ENCODE measurements around the gene CCL22.

CCL22 gene

GRCh38 chr16:57376313-57376818 lies 17.8 kb downstream of the CCL22 start:
- no peak for TF ChIP-seq CTCF (conservative IDR thresholded peaks at IDR 0.05; ENCODE audit: low read depth, low read length)
- no peak for DNase-seq (ENCODE audit: low read depth)
- H3K4me3 ChIP-seq (ENCODE audit: low read depth, low read length), result no peak overlapping the region

GRCh38 chr16:57377080-57377841 lies 18.7 kb downstream of the CCL22 start:
- TF ChIP-seq CTCF (conservative IDR thresholded peaks at IDR 0.05; ENCODE audit: low read depth, low read length), result no peak
- DNase-seq (ENCODE audit: low read depth), result peak; percentile 11
- H3K4me3 ChIP-seq (ENCODE audit: low read depth, low read length), result no peak overlapping the region

- DNase-seq (ENCODE audit: low read depth), result no peak
- no peak for TF ChIP-seq CTCF (conservative IDR thresholded peaks at IDR 0.05; ENCODE audit: low read depth, low read length)
- H3K4me3 ChIP-seq (ENCODE audit: low read depth, low read length), result no peak overlapping the region
Observed at GRCh38 chr16:57379579-57379978, 21.0 kb downstream of the CCL22 start.

GRCh38 chr16:57380671-57381462 lies 22.3 kb downstream of the CCL22 start:
- no peak for TF ChIP-seq CTCF (conservative IDR thresholded peaks at IDR 0.05; ENCODE audit: low read depth, low read length)
- H3K4me3 ChIP-seq (ENCODE audit: low read depth, low read length), result no peak overlapping the region
- DNase-seq (ENCODE audit: low read depth), result peak; percentile 51

- no peak for DNase-seq (ENCODE audit: low read depth)
- no peak for TF ChIP-seq CTCF (conservative IDR thresholded peaks at IDR 0.05; ENCODE audit: low read depth, low read length)
- H3K4me3 ChIP-seq (ENCODE audit: low read depth, low read length), result no peak overlapping the region
Observed at GRCh38 chr16:57381791-57382534, 23.4 kb downstream of the CCL22 start.

DNA sequence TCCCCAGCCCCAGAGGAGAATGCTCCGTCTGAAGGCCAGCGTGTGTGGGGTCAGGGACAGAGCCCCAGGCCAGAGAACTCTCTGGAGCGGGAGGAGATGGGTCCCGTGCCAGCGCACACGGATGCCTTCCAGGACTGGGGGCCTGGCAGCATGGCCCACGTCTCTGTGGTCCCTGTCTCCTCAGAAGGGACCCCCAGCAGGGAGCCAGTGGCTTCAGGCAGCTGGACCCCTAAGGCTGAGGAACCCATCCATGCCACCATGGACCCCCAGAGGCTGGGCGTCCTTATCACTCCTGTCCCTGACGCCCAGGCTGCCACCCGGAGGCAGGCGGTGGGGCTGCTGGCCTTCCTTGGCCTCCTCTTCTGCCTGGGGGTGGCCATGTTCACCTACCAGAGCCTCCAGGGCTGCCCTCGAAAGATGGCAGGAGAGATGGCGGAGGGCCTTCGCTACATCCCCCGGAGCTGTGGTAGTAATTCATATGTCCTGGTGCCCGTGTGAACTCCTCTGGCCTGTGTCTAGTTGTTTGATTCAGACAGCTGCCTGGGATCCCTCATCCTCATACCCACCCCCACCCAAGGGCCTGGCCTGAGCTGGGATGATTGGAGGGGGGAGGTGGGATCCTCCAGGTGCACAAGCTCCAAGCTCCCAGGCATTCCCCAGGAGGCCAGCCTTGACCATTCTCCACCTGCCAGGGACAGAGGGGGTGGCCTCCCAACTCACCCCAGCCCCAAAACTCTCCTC lies 24.1 kb downstream of the CCL22 start:
- no peak for TF ChIP-seq CTCF (conservative IDR thresholded peaks at IDR 0.05; ENCODE audit: low read depth, low read length)
- no peak for DNase-seq (ENCODE audit: low read depth)
- H3K4me3 ChIP-seq (ENCODE audit: low read depth, low read length), result no peak overlapping the region

Data from choroid plexus epithelial cell (primary cell).